Suprapubic skin (tissue), 4 donors: ENCODE results near the gene ATOH8. TPM values are rescaled to one million over a fixed set of nuclear protein-coding genes. Genes with fewer than 3 reads are reported as not detected.

Experiments
- DNase-seq, 2 donors: peaks; one replicate each; pipeline ENCODE4 v3.0.0-alpha.2; 2019; ENCODE audit warnings: low spot score in 2 of 2
- H3K27ac ChIP-seq: fragments of 200-600 bp; sonication (generic); one replicate; pipeline ENCODE4 v1.5.1; 2019
- H3K27me3 ChIP-seq: fragments of 200-600 bp; sonication (generic); one replicate; pipeline ENCODE4 v1.5.1; 2019
- H3K36me3 ChIP-seq: fragments of 200-600 bp; sonication (generic); one replicate; pipeline ENCODE4 v1.5.1; 2019
- H3K4me1 ChIP-seq: fragments of 200-600 bp; sonication (generic); one replicate; pipeline ENCODE4 v1.5.1; 2019
- H3K4me3 ChIP-seq: fragments of 200-600 bp; sonication (generic); one replicate; pipeline ENCODE4 v1.5.1; 2019; ENCODE audit warnings: mild to moderate bottlenecking
- H3K9me3 ChIP-seq: fragments of 200-600 bp; sonication (generic); one replicate; pipeline ENCODE4 v1.5.1; 2019
- EP300 ChIP-seq: sonication (generic); formaldehyde crosslinking; IDR thresholded peaks from one replicate; pipeline ENCODE4 v1.6.1; 2017; ENCODE audit warnings: antibody characterized with exemption
- POLR2A ChIP-seq, 2 donors: fragments of 450-650 bp; IDR thresholded peaks; one replicate each; pipeline ENCODE4 v1.6.1; 2017; ENCODE audit warnings: antibody characterized with exemption in 2 of 2, mild to moderate bottlenecking in 2 of 2, moderate library complexity in 2 of 2
- POLR2AphosphoS5 ChIP-seq, 3 donors: sonication (generic); formaldehyde crosslinking; IDR thresholded peaks; one replicate each; pipeline ENCODE4 v1.6.1; 2017; ENCODE audit warnings: antibody characterized with exemption in 3 of 3
- WGBS: methylation state at CpG from one replicate; pipeline ENCODE4 v1.1.5; 2018; 5-methylcytosine and 5-hydroxymethylcytosine counted together
- total RNA-seq, 4 donors: library from RNA; depleted of rRNA; stranded (reverse); fragments of >200 nt; gene quantifications; one replicate each; pipeline ENCODE4 v1.1.0, GENCODE V29; 2016
- TF ChIP-seq, protein P1 (sequence below), 2 donors: fragments of 200-600 bp in 1 of 2; fragments of 450-650 bp in 1 of 2; sonication (generic) in 1 of 2; IDR thresholded peaks; one replicate each; pipeline ENCODE4 v1.5.1; 2016 to 2019; ENCODE audit warnings: antibody characterized with exemption in 2 of 2, mild to moderate bottlenecking in 1 of 2, moderate library complexity in 1 of 2

The ATOH8 gene
- total RNA-seq, 4 donors from 2014 or later = 9.7 to 30.3 (median 27.3) TPM

- WGBS = 92% methylated on average over 2 of the region's 2 CpGs
- H3K36me3 ChIP-seq = no peaks in the 10 kb centered on the region
- TF ChIP-seq EP300 (no peak), POLR2AphosphoS5 (IDR thresholded peaks at IDR 0.05) (no peak), POLR2A (IDR thresholded peaks at IDR 0.05) (no peak)
- TF ChIP-seq, protein P1, sequence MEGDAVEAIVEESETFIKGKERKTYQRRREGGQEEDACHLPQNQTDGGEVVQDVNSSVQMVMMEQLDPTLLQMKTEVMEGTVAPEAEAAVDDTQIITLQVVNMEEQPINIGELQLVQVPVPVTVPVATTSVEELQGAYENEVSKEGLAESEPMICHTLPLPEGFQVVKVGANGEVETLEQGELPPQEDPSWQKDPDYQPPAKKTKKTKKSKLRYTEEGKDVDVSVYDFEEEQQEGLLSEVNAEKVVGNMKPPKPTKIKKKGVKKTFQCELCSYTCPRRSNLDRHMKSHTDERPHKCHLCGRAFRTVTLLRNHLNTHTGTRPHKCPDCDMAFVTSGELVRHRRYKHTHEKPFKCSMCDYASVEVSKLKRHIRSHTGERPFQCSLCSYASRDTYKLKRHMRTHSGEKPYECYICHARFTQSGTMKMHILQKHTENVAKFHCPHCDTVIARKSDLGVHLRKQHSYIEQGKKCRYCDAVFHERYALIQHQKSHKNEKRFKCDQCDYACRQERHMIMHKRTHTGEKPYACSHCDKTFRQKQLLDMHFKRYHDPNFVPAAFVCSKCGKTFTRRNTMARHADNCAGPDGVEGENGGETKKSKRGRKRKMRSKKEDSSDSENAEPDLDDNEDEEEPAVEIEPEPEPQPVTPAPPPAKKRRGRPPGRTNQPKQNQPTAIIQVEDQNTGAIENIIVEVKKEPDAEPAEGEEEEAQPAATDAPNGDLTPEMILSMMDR (IDR thresholded peaks at IDR 0.05) = no peak
- no peak overlapping the region for H3K4me3 ChIP-seq
- no peak overlapping the region for H3K27ac ChIP-seq
- H3K4me1 ChIP-seq = peaks cover 5% of the 10 kb centered on the region
- no peaks in the 10 kb centered on the region for H3K9me3 ChIP-seq
- no peak for DNase-seq
- H3K27me3 ChIP-seq = no peaks in the 10 kb centered on the region
Measured at GRCh38 chr2:85831735-85832134, 77.9 kb downstream of the ATOH8 start.

- Histone ChIP-seq H3K27me3 (no peaks in the 10 kb centered on the region), H3K4me1 (no peaks in the 10 kb centered on the region), H3K27ac (no peak overlapping the region), H3K9me3 (no peaks in the 10 kb centered on the region), H3K4me3 (no peak overlapping the region), H3K36me3 (peaks cover 8% of the 10 kb centered on the region)
- TF ChIP-seq, protein P1 (IDR thresholded peaks at IDR 0.05) = no peak
- no peak for TF ChIP-seq EP300
- no peak for TF ChIP-seq POLR2A (IDR thresholded peaks at IDR 0.05)
- TF ChIP-seq POLR2AphosphoS5 (IDR thresholded peaks at IDR 0.05) = no peak
- no peak for DNase-seq
Measured at GRCh38 chr2:85834466-85834865, 80.7 kb downstream of the ATOH8 start.

Other genes with a start within 250 kb of the ATOH8 start
- 100 to 1,000 TPM; 153 to 234 (median 167) TPM for gene MAT2A, start 214.8 kb upstream of the ATOH8 start, total RNA-seq
- 10 to 100 TPM; 23.2 to 38.9 (median 27.7) TPM for gene GGCX, start 192.5 kb upstream of the ATOH8 start, total RNA-seq
- gene VAMP8, start 176.4 kb upstream of the ATOH8 start, total RNA-seq = 100 to 1,000 TPM in 1 of 4 donors, 10 to 100 TPM in 3; 85.5 to 123 (median 96.0) TPM
- gene VAMP5, start 169.6 kb upstream of the ATOH8 start, total RNA-seq = 10 to 100 TPM in 2 of 4 donors, 1 to 10 TPM in 2; 7.9 to 24.1 (median 14.0) TPM
- gene RNF181, start 158.2 kb upstream of the ATOH8 start, total RNA-seq = 100 to 1,000 TPM in 3 of 4 donors, 10 to 100 TPM in 1; 89.9 to 127 (median 110) TPM
- 10 to 100 TPM; 13.1 to 15.0 (median 14.1) TPM for gene TMEM150A, start 151.3 kb upstream of the ATOH8 start, total RNA-seq
- 10 to 100 TPM; 15.8 to 28.1 (median 18.3) TPM for gene C2orf68, start 141.9 kb upstream of the ATOH8 start, total RNA-seq
- 10 to 100 TPM; 38.2 to 44.0 (median 40.4) TPM for gene USP39, start 137.8 kb upstream of the ATOH8 start, total RNA-seq
- gene SFTPB, start 85.8 kb upstream of the ATOH8 start, total RNA-seq = not detected
- 1 to 10 TPM in 3 of 4 donors, not detected in 1; 1.6 to 4.8 (median 1.9) TPM for gene GNLY, start 59.6 kb upstream of the ATOH8 start, total RNA-seq
- gene ST3GAL5, start 135.0 kb downstream of the ATOH8 start, total RNA-seq = 10 to 100 TPM in 3 of 4 donors, 1 to 10 TPM in 1; 9.5 to 17.8 (median 14.8) TPM